GM12891 (cell line): ENCODE data around the gene ANKZF1.

Experiments used
- PAX5 ChIP-seq: IDR thresholded peaks from 2 replicates; pipeline ENCODE4 v1.6.1; 2011; ENCODE audit warnings: low read length, moderate library complexity, mild to moderate bottlenecking; ENCODE audit not compliant: insufficient read depth, severe bottlenecking
- POLR2A ChIP-seq: IDR thresholded peaks from 2 replicates; pipeline ENCODE4 v1.6.1; 2011; ENCODE audit warnings: low read depth, low read length, control low read depth
- POLR2AphosphoS5 ChIP-seq: IDR thresholded peaks from 2 replicates; pipeline ENCODE4 v1.6.1; 2011; ENCODE audit warnings: low read depth, low read length, control low read depth
- POU2F2 ChIP-seq: IDR thresholded peaks from 2 replicates; pipeline ENCODE4 v1.6.1; 2011; ENCODE audit warnings: low read depth, mild to moderate bottlenecking, control low read depth, low read length, moderate library complexity

DNA sequence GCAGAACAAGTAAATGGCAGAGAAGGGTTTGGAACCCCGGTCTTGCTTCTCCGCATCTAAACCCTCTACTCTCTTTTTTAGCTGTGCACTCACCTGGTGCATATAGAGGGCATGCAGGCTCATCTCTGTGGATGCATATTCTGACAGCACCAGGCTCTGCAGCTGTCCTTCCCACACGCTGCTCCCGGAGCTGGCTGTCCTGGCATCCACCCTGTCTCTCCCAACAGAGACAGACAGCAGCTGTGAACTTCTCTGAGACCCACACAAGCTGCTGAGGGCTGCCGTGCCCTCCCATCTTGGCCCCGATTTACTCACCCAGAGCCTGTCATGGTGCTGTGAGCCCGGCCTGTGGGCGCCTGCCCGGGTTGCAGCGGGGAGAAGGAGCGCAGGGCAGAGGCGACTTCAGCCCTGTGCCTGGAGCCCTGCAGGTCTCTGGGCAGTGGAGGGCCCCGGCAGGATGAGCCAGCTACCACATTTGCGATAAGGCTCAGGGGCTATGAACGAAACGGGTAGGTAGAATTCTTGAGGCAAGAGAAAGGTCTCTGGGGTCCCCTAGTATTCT lies 7.6 kb upstream of the ANKZF1 start:
- TF ChIP-seq POLR2A (no peak), PAX5 (no peak), POLR2AphosphoS5 (no peak), POU2F2 (no peak)
